Esophagus muscularis mucosa (tissue), 4 donors: ENCODE results near the gene ZXDC.

Source experiments
- CTCF ChIP-seq, 3 experiments: fragments of 200-600 bp in 2 of 3; fragments of 450-650 bp in 1 of 3; sonication (generic) in 2 of 3; IDR thresholded peaks; one replicate each; pipeline ENCODE4 v1.5.1; 2017 to 2019; ENCODE audit warnings: antibody characterized with exemption in 3 of 3, mild to moderate bottlenecking in 2 of 3, moderate library complexity in 1 of 3
- EP300 ChIP-seq: sonication (generic); formaldehyde crosslinking; IDR thresholded peaks from one replicate; pipeline ENCODE4 v1.6.1; 2017; ENCODE audit warnings: antibody characterized with exemption
- POLR2AphosphoS5 ChIP-seq, 2 donors: sonication (generic); formaldehyde crosslinking; IDR thresholded peaks; one replicate each; pipeline ENCODE4 v1.6.1; 2017; ENCODE audit warnings: antibody characterized with exemption in 2 of 2

DNA sequence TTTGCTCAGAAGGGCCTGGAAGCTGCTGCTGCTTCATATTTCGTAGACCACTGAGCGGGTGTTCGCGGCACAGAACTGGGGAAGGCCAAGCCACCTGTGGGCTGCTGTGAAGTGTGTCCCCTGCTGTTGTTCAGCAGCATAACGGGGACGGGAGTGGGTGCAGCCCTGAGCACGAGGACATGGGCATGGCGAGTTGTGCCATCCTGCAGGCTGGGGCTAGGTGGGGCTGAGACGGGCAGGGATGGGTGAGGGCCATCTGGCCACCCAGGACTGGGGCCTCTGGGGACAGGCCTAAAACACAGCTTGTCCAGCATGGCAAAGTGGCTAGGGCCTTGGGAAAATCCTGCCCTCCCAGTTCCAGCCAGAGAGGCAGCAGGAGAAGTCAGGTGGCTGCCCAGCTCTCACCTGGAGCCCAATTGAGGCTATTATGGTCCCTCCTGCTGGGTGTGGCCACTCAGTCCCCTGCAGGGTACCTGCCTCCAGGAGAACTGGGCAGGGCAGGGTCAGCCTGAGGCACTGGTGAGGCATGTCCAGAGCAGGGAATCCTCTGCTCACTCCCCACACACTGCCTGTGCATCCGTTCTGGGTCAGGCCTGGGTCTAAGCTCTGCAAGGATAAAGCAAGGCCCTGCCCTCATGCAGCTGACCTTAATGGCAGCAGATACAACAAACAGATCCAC is 51.5 kb downstream of the ZXDC start:
- TF ChIP-seq CTCF (IDR thresholded peaks at IDR 0.05), result no peak
- no peak for TF ChIP-seq POLR2AphosphoS5 (IDR thresholded peaks at IDR 0.05)
- no peak for TF ChIP-seq EP300
